Muscle layer of duodenum (tissue), 2 donors: Measurements from ENCODE around the gene C3orf18.

Experiments used
- H3K27ac ChIP-seq: one replicate; pipeline ENCODE4 v1.7.0; 2013; ENCODE audit warnings: mild to moderate bottlenecking, low read length
- H3K27me3 ChIP-seq: one replicate; pipeline ENCODE4 v1.7.0; 2013; ENCODE audit warnings: low read depth, mild to moderate bottlenecking, control low read depth, low read length
- H3K36me3 ChIP-seq, 2 donors: one replicate each; pipeline ENCODE4 v1.7.0; 2013; ENCODE audit warnings: low read length in 2 of 2, control low read depth in 1 of 2, mild to moderate bottlenecking in 1 of 2; ENCODE audit not compliant: insufficient read depth in 2 of 2, control insufficient read depth in 1 of 2
- H3K4me1 ChIP-seq, 2 donors: one replicate each; pipeline ENCODE4 v1.7.0; 2013; ENCODE audit warnings: low read length in 2 of 2, mild to moderate bottlenecking in 2 of 2, control low read depth in 1 of 2, moderate library complexity in 1 of 2; ENCODE audit not compliant: insufficient read depth in 2 of 2, control insufficient read depth in 1 of 2
- H3K4me3 ChIP-seq, 2 donors: one replicate each; pipeline ENCODE4 v1.7.0; 2013; ENCODE audit warnings: low read length in 2 of 2, low read depth in 1 of 2, mild to moderate bottlenecking in 1 of 2
- H3K9me3 ChIP-seq, 2 donors: one replicate each; pipeline ENCODE4 v1.7.0; 2013; ENCODE audit warnings: low read length in 2 of 2, control low read depth in 1 of 2, mild to moderate bottlenecking in 1 of 2; ENCODE audit not compliant: control insufficient read depth in 1 of 2
- donor health status: healthy.

The C3orf18 gene

DNA sequence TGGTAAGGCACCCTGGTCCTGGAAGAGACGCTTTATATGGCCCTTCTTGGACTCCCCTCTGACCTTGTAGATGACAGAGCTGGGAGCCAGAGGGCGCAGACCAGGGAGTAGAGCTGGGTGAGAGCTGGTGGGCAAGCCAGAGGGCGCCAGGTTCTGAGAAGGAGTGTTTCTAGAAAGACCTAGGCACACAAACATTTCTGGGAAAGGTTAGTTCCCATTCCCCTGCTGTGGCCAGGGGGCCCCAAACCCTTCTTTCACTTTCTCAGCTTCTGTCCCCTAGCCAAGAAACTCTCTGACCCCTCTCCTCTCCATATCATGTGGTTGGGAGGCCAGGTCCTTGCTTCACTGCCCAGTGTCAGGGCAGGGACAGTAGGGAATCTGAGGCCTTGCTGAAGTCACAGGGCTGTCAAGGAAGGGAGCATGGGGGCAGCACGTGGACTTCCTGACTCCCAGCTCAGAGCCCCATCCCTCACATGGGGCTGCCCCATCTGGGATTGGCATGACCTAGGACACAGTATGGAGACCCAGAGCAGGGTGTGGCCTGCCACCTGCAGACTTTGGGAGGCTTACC, 5.3 kb upstream of the C3orf18 start:
- Histone ChIP-seq H3K9me3 (no peaks in the 10 kb centered on the region), H3K36me3 (peaks cover 17 to 26% of the 10 kb centered on the region in 2 donors), H3K4me3 (no peak overlapping the region), H3K27ac (no peak overlapping the region), H3K27me3 (no peaks in the 10 kb centered on the region), H3K4me1 (peaks cover 11 to 24% of the 10 kb centered on the region in 2 donors)

DNA sequence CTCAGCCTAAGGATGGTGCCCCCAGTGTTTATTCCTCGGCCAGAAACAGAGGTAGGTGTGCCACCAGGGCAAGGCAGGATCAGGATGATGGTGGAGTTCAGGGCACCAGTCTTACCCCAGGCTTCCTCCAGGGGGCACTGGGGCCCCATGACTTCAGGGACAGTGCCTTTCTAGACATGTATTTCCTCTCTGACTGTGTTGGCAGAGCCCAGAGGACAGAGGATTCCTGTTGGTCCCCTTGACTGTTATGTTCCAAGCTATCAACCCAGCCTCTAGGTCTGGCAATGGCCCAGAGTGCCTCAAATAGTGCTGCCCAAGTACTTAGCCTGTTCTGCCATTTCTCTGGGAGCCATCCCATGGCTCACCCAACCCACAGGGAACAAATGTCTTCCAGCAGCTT, 4.6 kb upstream of the C3orf18 start:
- Histone ChIP-seq H3K27me3 (no peaks in the 10 kb centered on the region), H3K4me1 (peaks cover 13 to 29% of the 10 kb centered on the region in 2 donors), H3K36me3 (peaks cover 10 to 20% of the 10 kb centered on the region in 2 donors), H3K9me3 (no peaks in the 10 kb centered on the region), H3K4me3 (no peak overlapping the region), H3K27ac (no peak overlapping the region)

DNA sequence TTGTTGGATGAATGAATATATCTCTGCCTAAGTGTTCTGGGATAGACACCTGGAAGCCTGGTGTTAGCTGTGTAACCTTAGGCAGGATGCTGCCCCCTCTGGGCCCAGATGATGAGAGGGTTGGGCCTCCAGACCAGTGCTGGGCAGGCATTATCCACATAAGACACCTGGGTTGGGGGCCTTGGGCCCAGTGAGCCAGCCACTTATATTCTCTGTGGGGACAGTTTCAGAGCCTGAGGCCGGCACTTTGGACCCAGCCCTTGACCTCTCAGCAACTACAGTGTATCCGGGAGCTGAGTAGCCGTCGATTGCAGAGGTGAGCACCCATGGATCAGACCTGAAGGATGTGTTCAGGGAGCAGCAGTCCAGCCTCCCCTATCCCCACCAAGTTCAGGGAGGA, 3.9 kb upstream of the C3orf18 start:
- Histone ChIP-seq H3K27ac (no peak overlapping the region), H3K4me3 (no peak overlapping the region), H3K27me3 (no peaks in the 10 kb centered on the region), H3K4me1 (peaks cover 13 to 36% of the 10 kb centered on the region in 2 donors), H3K9me3 (no peaks in the 10 kb centered on the region), H3K36me3 (peaks cover 7 to 14% of the 10 kb centered on the region in 2 donors)

DNA sequence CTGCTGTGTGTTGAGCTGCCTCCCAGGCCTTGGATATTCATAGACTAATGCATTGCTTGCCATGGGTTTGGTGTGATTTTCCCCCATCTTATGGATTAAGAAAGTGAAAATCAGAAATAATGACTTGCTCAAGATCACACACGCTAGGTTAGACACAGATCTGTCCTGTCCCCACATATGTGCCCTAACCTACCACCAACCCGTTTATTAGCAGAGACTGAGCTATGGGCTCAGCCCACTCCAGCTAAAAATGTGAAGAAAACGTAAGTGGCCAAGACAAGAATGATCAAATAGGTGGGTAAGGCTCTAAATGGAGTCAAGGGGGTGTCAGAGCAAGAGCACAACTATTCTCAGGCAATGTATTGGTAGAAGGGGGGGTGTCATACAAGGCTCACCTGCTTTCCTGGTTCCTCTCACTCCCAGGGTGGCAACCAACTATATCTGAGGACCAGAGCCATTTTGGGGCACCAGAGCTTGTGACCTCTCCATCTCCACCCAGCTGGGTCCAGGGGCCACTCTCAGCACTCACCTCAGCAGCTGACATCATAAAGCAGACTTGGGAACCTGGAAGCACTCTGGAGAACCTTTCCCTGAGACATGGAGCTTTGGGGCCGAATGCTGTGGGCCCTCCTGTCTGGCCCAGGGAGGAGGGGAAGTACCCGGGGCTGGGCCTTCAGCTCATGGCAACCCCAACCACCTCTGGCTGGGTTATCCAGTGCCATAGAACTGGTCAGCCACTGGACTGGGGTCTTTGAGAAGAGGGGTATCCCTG, 3.1 kb upstream of the C3orf18 start:
- peak overlapping the region; percentile 87 to 93 for H3K4me3 ChIP-seq
- H3K9me3 ChIP-seq: no peaks in the 10 kb centered on the region
- peaks cover 13 to 41% of the 10 kb centered on the region in 2 donors for H3K4me1 ChIP-seq
- peaks cover 7 to 12% of the 10 kb centered on the region in 2 donors for H3K36me3 ChIP-seq
- H3K27me3 ChIP-seq: no peaks in the 10 kb centered on the region
- H3K27ac ChIP-seq: peak overlapping the region; percentile 92

DNA sequence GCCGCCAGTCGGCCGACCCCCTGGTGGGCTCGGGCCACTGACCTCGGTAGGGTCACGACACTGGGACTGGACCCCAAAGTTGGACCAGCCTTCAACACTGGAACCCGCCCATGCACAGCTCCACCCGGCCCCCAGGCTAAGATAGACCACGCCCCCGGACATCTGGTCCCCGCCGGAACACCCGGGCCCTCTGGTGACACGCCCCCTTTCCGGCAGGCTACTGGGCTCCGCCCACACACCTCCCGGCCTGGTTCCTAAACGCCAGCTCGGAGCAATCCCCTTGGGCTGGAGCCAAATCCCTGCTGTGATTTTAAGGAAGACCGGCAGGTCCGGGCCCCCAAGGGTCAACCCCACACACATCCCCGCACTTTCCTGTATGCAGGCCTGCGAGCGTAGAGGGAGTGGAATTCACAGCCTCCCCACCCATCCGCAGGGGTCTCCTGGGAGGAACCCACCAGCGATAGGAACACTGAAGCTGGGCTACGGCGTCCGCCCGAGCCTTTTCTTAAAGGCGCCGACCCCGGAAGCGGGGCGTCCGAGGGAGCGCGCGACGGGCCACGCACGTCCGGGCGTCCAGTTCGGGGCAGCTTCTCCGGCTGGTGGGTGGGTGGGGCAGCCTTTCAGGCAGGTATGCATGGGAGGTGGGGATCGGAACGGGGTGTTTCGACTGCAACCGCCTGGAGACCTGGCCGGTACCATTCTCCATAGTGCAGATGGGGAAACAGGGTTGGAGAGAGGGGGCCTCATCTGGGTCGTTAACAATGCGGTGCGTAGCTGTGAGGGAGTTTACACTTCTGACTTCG, 1.6 kb upstream of the C3orf18 start, which contains the start of gene HEMK1:
TSS of gene HEMK1 (plus strand) at position 576 of the 803 bp plus-strand sequence. CDS start 1,583 bp downstream, outside the sequence.
- H3K27me3 ChIP-seq: no peaks in the 10 kb centered on the region
- peaks cover 2 to 8% of the 10 kb centered on the region in 2 donors for H3K36me3 ChIP-seq
- peak within 1 kb of the TSS; percentile 92 for H3K27ac ChIP-seq
- peaks cover 13 to 41% of the 10 kb centered on the region in 2 donors for H3K4me1 ChIP-seq
- H3K9me3 ChIP-seq: no peaks in the 10 kb centered on the region
- H3K4me3 ChIP-seq: peak within 1 kb of the TSS; percentile 87 to 93

DNA sequence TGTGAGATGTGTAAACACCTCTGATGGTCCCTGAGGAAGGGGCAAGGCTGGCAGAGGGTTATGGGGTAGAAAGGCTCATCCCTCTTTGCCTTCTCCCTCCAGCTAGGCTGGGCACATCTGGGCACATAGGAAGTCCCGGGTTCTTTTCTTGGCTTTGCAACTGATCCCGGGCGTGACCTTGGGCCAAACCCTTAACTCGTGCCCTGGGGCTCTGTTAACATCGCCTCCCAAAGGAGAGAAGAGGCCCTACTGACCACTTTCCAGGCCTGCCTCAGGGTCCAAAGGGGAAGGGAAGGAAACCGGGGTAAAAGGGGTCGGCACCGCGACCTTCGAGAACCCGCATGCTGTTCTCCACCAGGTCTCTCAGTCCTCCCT, 549 bp downstream of the C3orf18 start:
- no peak overlapping the region for H3K27ac ChIP-seq
- H3K4me3 ChIP-seq: peak overlapping the region; percentile 72 to 87
- peaks cover 0 to 6% of the 10 kb centered on the region in 2 donors for H3K36me3 ChIP-seq
- no peaks in the 10 kb centered on the region for H3K27me3 ChIP-seq
- H3K9me3 ChIP-seq: no peaks in the 10 kb centered on the region
- H3K4me1 ChIP-seq: peaks cover 13 to 41% of the 10 kb centered on the region in 2 donors

DNA sequence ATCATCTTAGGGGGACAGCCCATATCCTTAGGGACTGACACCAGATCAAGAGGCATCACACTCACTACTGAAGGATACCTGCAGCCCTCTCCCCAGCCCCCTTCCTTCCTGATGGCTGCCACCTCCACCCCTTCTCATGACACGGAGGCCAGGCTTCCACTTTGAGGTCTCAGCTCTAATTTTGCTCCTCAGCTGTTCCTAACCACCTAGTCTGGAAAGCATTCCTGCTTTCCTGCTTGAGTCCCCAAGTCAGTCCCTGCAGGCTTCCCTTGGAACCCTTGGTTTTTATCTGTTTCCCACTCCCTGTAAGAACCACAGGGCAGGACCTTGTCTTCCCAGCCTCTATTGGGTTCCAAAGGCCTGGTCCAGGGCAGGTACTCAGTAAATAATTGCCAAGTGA, 3.2 kb downstream of the C3orf18 start:
- H3K27ac ChIP-seq: no peak overlapping the region
- peaks cover 0 to 15% of the 10 kb centered on the region in 2 donors for H3K36me3 ChIP-seq
- peaks cover 6 to 22% of the 10 kb centered on the region in 2 donors for H3K4me1 ChIP-seq
- no peaks in the 10 kb centered on the region for H3K27me3 ChIP-seq
- no peaks in the 10 kb centered on the region for H3K9me3 ChIP-seq
- no peak overlapping the region for H3K4me3 ChIP-seq

DNA sequence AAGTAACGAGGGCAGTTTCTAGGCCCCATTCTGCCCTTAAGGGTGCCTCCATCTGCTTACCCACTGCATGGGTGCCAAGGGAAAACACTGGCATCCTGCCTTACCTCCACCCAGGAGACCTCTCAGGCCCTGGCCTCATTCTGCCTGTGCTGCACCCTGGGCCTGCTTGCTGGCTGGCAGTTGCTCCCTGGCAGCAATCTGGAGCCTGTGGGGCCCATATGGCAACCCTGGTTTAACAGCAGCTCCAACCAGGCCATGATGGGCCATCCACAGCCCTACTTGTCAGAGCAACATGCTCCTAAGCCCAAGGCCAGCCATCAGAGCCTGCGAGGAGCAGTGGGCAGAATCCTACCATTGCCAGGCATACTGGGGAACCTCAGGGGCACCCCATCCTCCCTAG, 3.7 kb downstream of the C3orf18 start:
- Histone ChIP-seq H3K27ac (no peak overlapping the region), H3K4me1 (peaks cover 6 to 22% of the 10 kb centered on the region in 2 donors), H3K36me3 (peaks cover 0 to 15% of the 10 kb centered on the region in 2 donors), H3K27me3 (no peaks in the 10 kb centered on the region), H3K4me3 (no peak overlapping the region), H3K9me3 (no peaks in the 10 kb centered on the region)

DNA sequence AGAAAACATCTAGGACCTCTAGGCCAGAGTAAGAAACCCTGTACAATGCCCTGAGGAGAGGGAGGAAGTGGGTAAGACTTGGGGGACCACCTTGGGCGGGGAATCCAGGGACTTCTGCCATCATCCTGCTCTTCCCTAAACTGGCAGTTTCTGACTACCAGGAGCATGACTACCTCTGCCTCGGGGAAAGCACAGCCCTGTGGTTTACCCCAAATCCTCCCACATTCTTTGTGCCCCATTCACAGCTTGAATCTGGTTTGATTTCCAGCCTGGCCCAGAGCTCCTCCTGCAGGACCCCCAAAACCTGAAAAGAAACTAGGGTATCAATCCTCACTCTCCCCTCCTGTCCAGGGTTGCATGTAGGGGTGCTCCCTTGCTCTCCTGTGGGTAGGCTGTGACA, 4.7 kb downstream of the C3orf18 start:
- Histone ChIP-seq H3K36me3 (peaks cover 0 to 15% of the 10 kb centered on the region in 2 donors), H3K27ac (no peak overlapping the region), H3K9me3 (no peaks in the 10 kb centered on the region)

DNA sequence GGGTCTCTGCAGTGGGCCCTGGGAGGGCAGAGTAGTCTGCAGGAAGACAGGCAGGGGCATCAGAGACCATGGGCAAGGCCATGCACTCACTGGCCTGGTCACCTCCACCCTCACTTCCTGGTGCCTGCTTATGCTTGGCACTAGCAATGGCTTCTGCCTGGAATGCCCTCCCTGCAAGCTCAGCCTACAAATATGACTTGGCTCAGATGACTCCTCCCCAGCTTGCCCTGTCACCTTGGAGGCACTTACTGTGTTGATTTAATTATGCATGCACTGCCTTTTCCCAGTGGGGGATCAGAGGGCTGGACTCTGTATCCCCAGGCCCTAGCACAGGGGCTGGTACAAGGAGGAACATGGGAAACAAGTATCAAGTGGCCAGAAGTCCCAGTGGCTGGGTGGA, 7.8 kb downstream of the C3orf18 start:
- H3K36me3 ChIP-seq: peaks cover 0 to 15% of the 10 kb centered on the region in 2 donors
- peaks cover 0 to 7% of the 10 kb centered on the region in 2 donors for H3K4me1 ChIP-seq
- no peaks in the 10 kb centered on the region for H3K9me3 ChIP-seq
- H3K27ac ChIP-seq: no peak overlapping the region
- no peak overlapping the region for H3K4me3 ChIP-seq
- no peaks in the 10 kb centered on the region for H3K27me3 ChIP-seq

More for the DNA sequence above, 4.7 kb downstream of the C3orf18 start:
- peaks cover 2 to 21% of the 10 kb centered on the region in 2 donors for H3K4me1 ChIP-seq
- H3K27me3 ChIP-seq: no peaks in the 10 kb centered on the region
- H3K4me3 ChIP-seq: no peak overlapping the region

DNA sequence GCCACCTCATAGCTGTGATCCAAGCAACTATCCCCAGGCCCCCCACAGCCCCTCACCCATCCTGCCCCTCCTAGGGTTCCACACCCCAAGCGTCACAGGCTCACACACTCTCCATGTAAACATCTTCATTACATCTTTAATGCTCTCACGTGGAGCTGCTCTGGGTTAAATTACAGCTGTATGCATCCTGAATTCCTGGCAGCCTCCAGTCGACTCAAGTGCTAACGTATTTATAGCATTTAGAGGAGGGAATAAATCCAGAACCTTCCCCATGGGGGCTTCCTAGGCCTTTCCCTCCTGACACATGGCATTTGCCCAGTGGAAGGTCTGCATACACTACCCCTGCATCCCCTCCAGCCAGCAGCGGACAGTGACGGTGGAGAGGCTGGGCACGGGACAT, 9.6 kb downstream of the C3orf18 start:
- no peaks in the 10 kb centered on the region for H3K9me3 ChIP-seq
- H3K4me3 ChIP-seq: no peak overlapping the region
- peaks cover 0 to 9% of the 10 kb centered on the region in 2 donors for H3K36me3 ChIP-seq
- H3K27ac ChIP-seq: no peak overlapping the region
- peaks cover 0 to 7% of the 10 kb centered on the region in 2 donors for H3K4me1 ChIP-seq
- no peaks in the 10 kb centered on the region for H3K27me3 ChIP-seq
